PC-3 (cell line): ENCODE measurements around the gene DBP. TPM values are rescaled to one million over a fixed set of nuclear protein-coding genes. Genes with fewer than 3 reads are reported as not detected.

Source experiments
- ATAC-seq: fragments of 200-7000 bp; cut with Tn5 transposase; 2 replicates; pipeline ENCODE4 v1.9.1; 2020; ENCODE audit warnings: mild to moderate bottlenecking, moderate library complexity
- BruUV-seq: library from RNA; stranded (reverse); fragments of 400-500 nt; replicated peaks from 2 replicates; lab custom pipeline; 2021; lab: Mats Ljungman, UMichigan
- CTCF ChIA-PET: fragments of 300-600 bp; sonication (Branson Sonifier 250); formaldehyde crosslinking; loops from one replicate; lab custom pipeline; 2022; ENCODE audit warnings: antibody characterized with exemption; lab: Charles Lee
- POLR2A ChIA-PET: fragments of 300-600 bp; sonication (Branson Sonifier 250); formaldehyde crosslinking; loops from one replicate; lab custom pipeline; 2022; ENCODE audit warnings: antibody characterized with exemption; ENCODE audit not compliant: unreplicated experiment; lab: Charles Lee
- DNase-seq: peaks from one replicate; pipeline ENCODE4 v3.0.0-alpha.2; 2015
- H2AFZ ChIP-seq: fragments of 300-600 bp; sonication (generic); 2 replicates; pipeline ENCODE4 v1.6.0; 2016; ENCODE audit warnings: antibody characterized with exemption, low read length
- H3F3A ChIP-seq: fragments of 300-600 bp; sonication (generic); one replicate; pipeline ENCODE4 v1.6.0; 2017; ENCODE audit warnings: antibody characterized with exemption, low read length, control low read depth, mild to moderate bottlenecking; ENCODE audit not compliant: unreplicated experiment
- H3K27ac ChIP-seq: fragments of 300-600 bp; sonication (generic); 2 replicates; pipeline ENCODE4 v1.5.1; 2016; ENCODE audit warnings: mild to moderate bottlenecking, low read length
- H3K27me3 ChIP-seq: fragments of 300-600 bp; sonication (generic); 2 replicates; pipeline ENCODE4 v1.6.1; 2016; ENCODE audit warnings: low read length, mixed read lengths
- H3K36me3 ChIP-seq: fragments of 300-600 bp; sonication (generic); 2 replicates; pipeline ENCODE4 v1.6.1; 2016; ENCODE audit warnings: low read depth, mixed run types, low read length, mixed read lengths
- H3K4me1 ChIP-seq: fragments of 300-600 bp; sonication (generic); 2 replicates; pipeline ENCODE4 v1.5.1; 2016; ENCODE audit warnings: low read length; ENCODE audit not compliant: insufficient read depth
- H3K4me2 ChIP-seq: fragments of 300-600 bp; sonication (generic); 2 replicates; pipeline ENCODE4 v1.6.0; 2016; ENCODE audit warnings: low read length
- H3K4me3 ChIP-seq: fragments of 300-600 bp; sonication (generic); 2 replicates; pipeline ENCODE4 v1.5.1; 2016; ENCODE audit warnings: mild to moderate bottlenecking, low read length, mixed read lengths
- H3K79me2 ChIP-seq: fragments of 300-600 bp; sonication (generic); 2 replicates; pipeline ENCODE4 v1.6.1; 2017; ENCODE audit warnings: low read length, mixed read lengths
- H3K9ac ChIP-seq: fragments of 300-600 bp; sonication (generic); 2 replicates; pipeline ENCODE4 v1.6.0; 2016; ENCODE audit warnings: mild to moderate bottlenecking, low read length
- H3K9me2 ChIP-seq: fragments of 300-600 bp; sonication (generic); replicated peaks from 2 replicates; pipeline ENCODE4 v1.6.1; 2016; ENCODE audit warnings: mixed run types, low read length, mixed read lengths
- H3K9me3 ChIP-seq: fragments of 300-600 bp; sonication (generic); 2 replicates; pipeline ENCODE4 v1.6.1; 2016; ENCODE audit warnings: low read length, mixed read lengths
- H4K20me1 ChIP-seq: fragments of 300-600 bp; sonication (generic); 2 replicates; pipeline ENCODE4 v1.6.1; 2016; ENCODE audit warnings: low read length, mixed read lengths
- EZH2 ChIP-seq: fragments of 300-600 bp; sonication (generic); IDR thresholded peaks from one replicate; pipeline ENCODE4 v1.6.1; 2017; ENCODE audit warnings: antibody characterized with exemption, mild to moderate bottlenecking, low read length; ENCODE audit not compliant: unreplicated experiment
- EZH2phosphoT487 ChIP-seq: fragments of 300-600 bp; sonication (generic); IDR thresholded peaks from 2 replicates; pipeline ENCODE4 v1.6.1; 2018; ENCODE audit warnings: mild to moderate bottlenecking, antibody characterized with exemption, low read length, borderline replicate concordance
- intact Hi-C: fragments of 100-400 bp; cut with micrococcal nuclease; formaldehyde crosslinking; loops from 2 replicates; pipeline ENCODE4 v1.9.0; 2023
- total RNA-seq: library from RNA; depleted of rRNA; stranded (reverse); fragments of >200 nt; gene quantifications from 2 replicates; pipeline ENCODE4 v1.2.3, GENCODE V29; 2014
- TF ChIP-seq, protein P1 (sequence below): fragments of 300-600 bp; sonication (generic); conservative IDR thresholded peaks from 2 replicates; pipeline ENCODE4 v1.5.1; 2017; ENCODE audit warnings: antibody characterized with exemption, low read depth, mild to moderate bottlenecking, low read length

DBP gene
- total RNA-seq, 1 experiment from 2014 or later: 12.2 TPM

- H3F3A ChIP-seq: peaks cover 3% of the 10 kb centered on the region
- TF ChIP-seq EZH2 (no peak), EZH2phosphoT487 (no peak)
- TF ChIP-seq, protein P1, sequence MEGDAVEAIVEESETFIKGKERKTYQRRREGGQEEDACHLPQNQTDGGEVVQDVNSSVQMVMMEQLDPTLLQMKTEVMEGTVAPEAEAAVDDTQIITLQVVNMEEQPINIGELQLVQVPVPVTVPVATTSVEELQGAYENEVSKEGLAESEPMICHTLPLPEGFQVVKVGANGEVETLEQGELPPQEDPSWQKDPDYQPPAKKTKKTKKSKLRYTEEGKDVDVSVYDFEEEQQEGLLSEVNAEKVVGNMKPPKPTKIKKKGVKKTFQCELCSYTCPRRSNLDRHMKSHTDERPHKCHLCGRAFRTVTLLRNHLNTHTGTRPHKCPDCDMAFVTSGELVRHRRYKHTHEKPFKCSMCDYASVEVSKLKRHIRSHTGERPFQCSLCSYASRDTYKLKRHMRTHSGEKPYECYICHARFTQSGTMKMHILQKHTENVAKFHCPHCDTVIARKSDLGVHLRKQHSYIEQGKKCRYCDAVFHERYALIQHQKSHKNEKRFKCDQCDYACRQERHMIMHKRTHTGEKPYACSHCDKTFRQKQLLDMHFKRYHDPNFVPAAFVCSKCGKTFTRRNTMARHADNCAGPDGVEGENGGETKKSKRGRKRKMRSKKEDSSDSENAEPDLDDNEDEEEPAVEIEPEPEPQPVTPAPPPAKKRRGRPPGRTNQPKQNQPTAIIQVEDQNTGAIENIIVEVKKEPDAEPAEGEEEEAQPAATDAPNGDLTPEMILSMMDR: no peak
- no peak overlapping the region for H3K27ac ChIP-seq
- no peak overlapping the region for H3K9ac ChIP-seq
- no peak overlapping the region for H3K4me2 ChIP-seq
- H3K79me2 ChIP-seq: no peaks in the 10 kb centered on the region
- no peaks in the 10 kb centered on the region for H3K9me2 ChIP-seq
- H2AFZ ChIP-seq: no peak overlapping the region
- no peaks in the 10 kb centered on the region for H3K36me3 ChIP-seq
- H3K4me1 ChIP-seq: peaks cover 15% of the 10 kb centered on the region
- ChIA-PET POLR2A (no interaction called here), CTCF (no interaction called here)
- ATAC-seq (no peak), DNase-seq (no peak)
- no TSS peak for BruUV-seq
- no peaks in the 10 kb centered on the region for H4K20me1 ChIP-seq
- H3K4me3 ChIP-seq: no peak overlapping the region
- no peaks in the 10 kb centered on the region for H3K9me3 ChIP-seq
- H3K27me3 ChIP-seq: no peaks in the 10 kb centered on the region
- intact Hi-C loops: no loop called here
These were observed 6.0 kb downstream of the DBP start for GRCh38 chr19:48631225-48631624.

DNA sequence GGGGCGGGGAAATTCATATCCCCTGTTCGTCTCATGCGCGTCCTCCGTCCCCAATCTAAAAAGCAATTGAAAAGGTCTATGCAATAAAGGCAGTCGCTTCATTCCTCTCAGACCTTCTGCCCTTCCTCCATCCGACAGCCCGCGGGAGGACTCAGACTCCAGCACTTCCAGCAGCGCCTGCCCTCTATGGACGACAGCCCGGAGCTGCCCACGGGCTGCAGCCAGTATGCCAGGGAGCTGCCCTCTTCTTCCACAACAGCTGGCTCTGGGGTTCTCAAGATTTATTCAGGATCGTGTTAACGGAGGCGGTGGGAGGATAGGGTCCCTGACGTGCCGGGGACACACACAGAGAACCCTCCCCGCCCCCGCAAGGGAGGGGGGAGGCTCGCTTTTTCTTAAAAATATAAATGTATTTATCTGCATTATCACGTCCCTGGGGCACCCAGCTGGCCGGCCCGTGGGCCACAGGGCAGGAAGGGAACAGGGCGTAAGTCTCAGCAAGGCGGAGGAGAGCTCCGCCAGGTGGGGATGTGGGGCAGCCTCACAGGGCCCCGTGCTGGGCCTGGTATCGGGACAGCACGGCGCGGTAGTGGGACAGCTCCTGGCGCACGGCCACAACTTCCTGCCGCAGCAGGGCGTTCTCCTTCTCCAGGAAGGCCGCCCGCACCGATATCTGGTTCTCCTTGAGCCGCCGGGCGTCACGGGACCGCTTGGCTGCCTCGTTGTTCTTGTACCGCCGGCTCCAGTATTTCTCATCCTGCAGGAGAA lies 6.7 kb downstream of the DBP start:
- Histone ChIP-seq H3K36me3 (no peaks in the 10 kb centered on the region), H3K4me1 (peaks cover 15% of the 10 kb centered on the region), H3K9me3 (no peaks in the 10 kb centered on the region), H3K9me2 (no peaks in the 10 kb centered on the region), H3F3A (peaks cover 3% of the 10 kb centered on the region), H3K4me3 (no peak overlapping the region), H3K9ac (no peak overlapping the region), H3K27me3 (no peaks in the 10 kb centered on the region), H3K4me2 (no peak overlapping the region), H2AFZ (no peak overlapping the region), H3K79me2 (no peaks in the 10 kb centered on the region), H3K27ac (no peak overlapping the region), H4K20me1 (no peaks in the 10 kb centered on the region)
- ATAC-seq: no peak
- TF ChIP-seq EZH2 (no peak), EZH2phosphoT487 (no peak)
- TF ChIP-seq, protein P1: no peak
- POLR2A ChIA-PET: no interaction called here
- intact Hi-C loops: no loop called here
- CTCF ChIA-PET: no interaction called here
- BruUV-seq: no TSS peak
- DNase-seq: no peak

DNA sequence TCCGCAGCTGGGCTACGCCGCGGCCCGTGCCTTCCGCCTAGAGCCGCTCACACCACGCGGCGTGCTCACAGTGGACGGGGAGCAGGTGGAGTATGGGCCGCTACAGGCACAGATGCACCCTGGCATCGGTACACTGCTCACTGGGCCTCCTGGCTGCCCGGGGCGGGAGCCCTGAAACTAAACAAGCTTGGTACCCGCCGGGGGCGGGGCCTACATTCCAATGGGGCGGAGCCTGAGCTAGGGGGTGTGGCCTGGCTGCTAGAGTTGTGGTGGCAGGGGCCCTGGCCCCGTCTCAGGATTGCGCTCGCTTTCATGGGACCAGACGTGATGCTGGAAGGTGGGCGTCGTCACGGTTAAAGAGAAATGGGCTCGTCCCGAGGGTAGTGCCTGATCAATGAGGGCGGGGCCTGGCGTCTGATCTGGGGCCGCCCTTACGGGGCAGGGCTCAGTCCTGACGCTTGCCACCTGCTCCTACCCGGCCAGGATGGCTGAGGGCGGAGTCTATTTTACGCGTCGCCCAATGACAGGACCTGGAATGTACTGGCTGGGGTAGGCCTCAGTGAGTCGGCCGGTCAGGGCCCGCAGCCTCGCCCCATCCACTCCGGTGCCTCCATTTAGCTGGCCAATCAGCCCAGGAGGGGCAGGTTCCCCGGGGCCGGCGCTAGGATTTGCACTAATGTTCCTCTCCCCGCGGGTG lies 7.4 kb downstream of the DBP start:
- Histone ChIP-seq H4K20me1 (no peaks in the 10 kb centered on the region), H3K36me3 (no peaks in the 10 kb centered on the region), H3K9me3 (no peaks in the 10 kb centered on the region), H3F3A (no peaks in the 10 kb centered on the region), H3K9me2 (no peaks in the 10 kb centered on the region), H3K4me3 (no peak overlapping the region), H3K9ac (no peak overlapping the region), H3K79me2 (no peaks in the 10 kb centered on the region), H3K27ac (no peak overlapping the region), H3K27me3 (no peaks in the 10 kb centered on the region), H3K4me1 (peaks cover 9% of the 10 kb centered on the region), H3K4me2 (no peak overlapping the region), H2AFZ (no peak overlapping the region)
- ChIA-PET CTCF (no interaction called here), POLR2A (no interaction called here)
- intact Hi-C loops: no loop called here
- DNase-seq (no peak), ATAC-seq (no peak)
- BruUV-seq: no TSS peak
- TF ChIP-seq, protein P1: no peak
- no peak for TF ChIP-seq EZH2
- no peak for TF ChIP-seq EZH2phosphoT487
